K562 (cell line): ENCODE measurements around the gene NFKBIA. TPM values are rescaled to one million over a fixed set of nuclear protein-coding genes. Genes with fewer than 3 reads are reported as not detected.

Experiments used
- CREM ChIP-seq: IDR thresholded peaks from 2 replicates; pipeline ENCODE4 v1.6.1; 2014; ENCODE audit warnings: antibody characterized with exemption, low read depth
- EP300 ChIP-seq: IDR thresholded peaks from 2 replicates; pipeline ENCODE4 v1.6.1; 2012; ENCODE audit warnings: low read length, improper control_type of control experiment
- EP400 ChIP-seq: fragments of 450-650 bp; IDR thresholded peaks from 2 replicates; pipeline ENCODE4 v1.6.1; 2017; ENCODE audit warnings: antibody characterized with exemption, mild to moderate bottlenecking, moderate library complexity
- ESRRA ChIP-seq: fragments of 450-650 bp; IDR thresholded peaks from 2 replicates; pipeline ENCODE4 v1.6.1; 2014; ENCODE audit warnings: low read depth, mild to moderate bottlenecking, moderate library complexity, borderline replicate concordance
- FUS ChIP-seq: fragments of 200-400 bp; formaldehyde crosslinking; optimal IDR thresholded peaks from 2 replicates; pipeline ENCODE3; 2017; ENCODE audit warnings: low read depth, low read length
- GABPA ChIP-seq: fragments of 200-800 bp; sonication (Bioruptor generic); conservative IDR thresholded peaks from 2 replicates; pipeline ENCODE4 v1.6.1; 2016; ENCODE audit warnings: low read depth, missing genetic modification characterization, missing compliant biosample characterization
- HMGN3 ChIP-seq: IDR thresholded peaks from 2 replicates; pipeline ENCODE4 v1.6.1; 2011; ENCODE audit warnings: borderline replicate concordance, low read depth, mild to moderate bottlenecking, mixed read lengths, low read length; ENCODE audit not compliant: insufficient read length; ENCODE audit errors: extremely low read depth
- JUND ChIP-seq, 2 experiments: IDR thresholded peaks; 2 replicates in 1 of 2; 3 replicates in 1 of 2; pipeline ENCODE4 v1.6.1; 2011; ENCODE audit warnings: borderline replicate concordance in 2 of 2, low read depth in 2 of 2, low read length in 2 of 2, improper control_type of control experiment in 1 of 2, missing biosample characterization in 1 of 2, missing genetic modification characterization in 1 of 2, missing genetic modification reagents in 1 of 2
- KAT7 ChIP-seq: sonication (generic); formaldehyde crosslinking; IDR thresholded peaks from 2 replicates; pipeline ENCODE4 v1.8.0; 2022; ENCODE audit warnings: missing genetic modification reagents, mild to moderate bottlenecking, borderline replicate concordance
- NFIC ChIP-seq: fragments of 450-650 bp; IDR thresholded peaks from 2 replicates; pipeline ENCODE4 v1.6.1; 2017; ENCODE audit warnings: mild to moderate bottlenecking, inconsistent platforms
- NFIX ChIP-seq: fragments of 250-450 bp; sonication (Bioruptor Pico); IDR thresholded peaks from 2 replicates; pipeline ENCODE4 v1.4.0; 2020; ENCODE audit warnings: low read depth, mild to moderate bottlenecking, moderate library complexity
- NR0B1 ChIP-seq: fragments of 450-650 bp; IDR thresholded peaks from one replicate; pipeline ENCODE4 v1.6.1; 2018; ENCODE audit warnings: mild to moderate bottlenecking, moderate library complexity; ENCODE audit not compliant: partially characterized antibody
- NRF1 ChIP-seq, 2 experiments: fragments of 450-650 bp; IDR thresholded peaks in 1 of 2; conservative IDR thresholded peaks in 1 of 2; 2 replicates each; pipeline ENCODE4 v1.6.1; 2014; ENCODE audit warnings: mild to moderate bottlenecking in 2 of 2
- PCBP1 ChIP-seq: fragments of 200-400 bp; formaldehyde crosslinking; IDR thresholded peaks from 2 replicates; pipeline ENCODE4 v1.6.1; 2018; ENCODE audit warnings: mild to moderate bottlenecking, low read depth, low read length; ENCODE audit not compliant: poor library complexity, severe bottlenecking
- PREB ChIP-seq: sonication (generic); formaldehyde crosslinking; IDR thresholded peaks from 2 replicates; pipeline ENCODE4 v1.8.1; 2023; ENCODE audit warnings: mild to moderate bottlenecking, missing genetic modification reagents
- PURB ChIP-seq: sonication (generic); formaldehyde crosslinking; IDR thresholded peaks from 2 replicates; pipeline ENCODE4 v1.9.0; 2021; ENCODE audit warnings: low read depth, mild to moderate bottlenecking, missing genetic modification reagents
- SMAD4 ChIP-seq: fragments of 250-450 bp; sonication (Bioruptor Pico); conservative IDR thresholded peaks from 2 replicates; pipeline ENCODE4 v1.8.0; 2021; ENCODE audit warnings: inconsistent platforms, mild to moderate bottlenecking, moderate library complexity
- SOX6 ChIP-seq: fragments of 450-650 bp; IDR thresholded peaks from 2 replicates; pipeline ENCODE4 v1.6.1; 2014; ENCODE audit warnings: mild to moderate bottlenecking
- SRSF1 ChIP-seq: fragments of 200-400 bp; formaldehyde crosslinking; IDR thresholded peaks from 2 replicates; pipeline ENCODE4 v1.6.1; 2017; ENCODE audit warnings: mild to moderate bottlenecking, low read depth, low read length, moderate library complexity
- TCF7L2 ChIP-seq: fragments of 150-350 bp; IDR thresholded peaks from 2 replicates; pipeline ENCODE4 v1.6.1; 2016; ENCODE audit warnings: low read depth, mild to moderate bottlenecking, low read length, moderate library complexity
- ZBTB2 ChIP-seq: fragments of 450-650 bp; IDR thresholded peaks from 2 replicates; pipeline ENCODE4 v1.6.1; 2016; ENCODE audit warnings: antibody characterized with exemption
- ZFP36 ChIP-seq: fragments of 150-350 bp; IDR thresholded peaks from 2 replicates; pipeline ENCODE4 v1.6.1; 2018; ENCODE audit warnings: low read length, low read depth; ENCODE audit not compliant: partially characterized antibody
- polyA plus RNA-seq, 8 experiments: library from polyadenylated mRNA; depleted of rRNA in 4 of 8; stranded (reverse) in 5 of 8; unstranded in 3 of 8; fragments of >200 nt; fragmentation: Nextera tagmentation in 2 of 8; fragmentation: Illumina TruSeq in 1 of 8; extraction: Ambion mirVana in 2 of 8; extraction: Trizol in 1 of 8; gene quantifications; 2 replicates each; pipeline versions ENCODE4 v1.2.1 to v1.2.3, GENCODE V29; 2011 to 2014; ENCODE audit warnings: inconsistent platforms in 1 of 8, missing spikeins in 1 of 8
- total RNA-seq, 7 experiments: library from RNA; depleted of rRNA in 6 of 7; stranded (reverse); fragments of >200 nt in 6 of 7; fragmentation: Illumina TruSeq in 2 of 7; extraction: Trizol in 2 of 7; gene quantifications; 2 replicates each; pipeline versions ENCODE4 v1.2.1 to v1.2.3, GENCODE V29; 2011 to 2021; ENCODE audit warnings: low replicate concordance in 1 of 7

Gene NFKBIA
- total and polyA plus RNA-seq, 9 of the 15 experiments (the other 6 are each of a cell fraction or from before 2014, with no cell fraction given): 6.9 to 31.8 (median 18.2) TPM

- TF ChIP-seq PREB (no peak), TCF7L2 (no peak), NFIC (peak; percentile 91), NR0B1 (no peak), GABPA (peak; percentile 27), PURB (CRISPR knock-in tag) (no peak), JUND (IDR thresholded peaks at IDR 0.05; ENCODE audit: borderline replicate concordance, low read depth, low read length) (peak; percentile 52; the same call in 1 of the 2 replicates), JUND (tag; IDR thresholded peaks at IDR 0.05; ENCODE audit: borderline replicate concordance, low read depth, low read length) (no peak; the same call in 2 of the 3 replicates), SMAD4 (CRISPR knock-in tag) (peak; percentile 70), NRF1 (conservative IDR thresholded peaks at IDR 0.05 in 1 of 2, IDR thresholded peaks at IDR 0.05 in 1 of 2) (peak; percentile 44 to 54; a peak in 3 of 4 replicates), ZBTB2 (no peak), CREM (0 out of 2 replicates have a peak, but pooled peaks have one; percentile 9), KAT7 (CRISPR knock-in tag) (0 out of 2 replicates have a peak, but pooled peaks have one; percentile 74), EP400 (peak; percentile 74), PCBP1 (no peak), SOX6 (no peak; the same call in 1 of the 2 replicates), ESRRA (no peak), FUS (no peak), SRSF1 (no peak), EP300 (peak; percentile 31; the same call in 1 of the 2 replicates), HMGN3 (peak; percentile 82), NFIX (CRISPR knock-in tag) (peak; percentile 21; the same call in 1 of the 2 replicates), ZFP36 (no peak)
These were observed 723 bp downstream of the NFKBIA start (continued) for GRCh38 chr14:35403603-35404448.
